H9 (cell line): Measurements from ENCODE around the gene TSPAN18. TPM values are rescaled to one million over a fixed set of nuclear protein-coding genes. Genes with fewer than 3 reads are reported as not detected.

Experiments used
- DNase-seq: peaks from one replicate; pipeline ENCODE4 v3.0.0-alpha.2; 2017
- H2AFZ ChIP-seq: one replicate; pipeline ENCODE4 v1.6.1; 2013; ENCODE audit warnings: mild to moderate bottlenecking, low read length, control low read depth, moderate library complexity
- H2AK5ac ChIP-seq: 2 replicates; pipeline ENCODE4 v1.6.1; 2013; ENCODE audit warnings: low read length, control low read depth, mixed read lengths; ENCODE audit not compliant: insufficient read length
- H2BK120ac ChIP-seq: one replicate; pipeline ENCODE4 v1.6.1; 2013; ENCODE audit warnings: low read depth, mild to moderate bottlenecking, low read length, control low read depth, inconsistent platforms; ENCODE audit not compliant: poor library complexity, severe bottlenecking
- H2BK12ac ChIP-seq: 2 replicates; pipeline ENCODE4 v1.6.1; 2013; ENCODE audit warnings: low read length, control low read depth, mixed read lengths, low read depth; ENCODE audit not compliant: insufficient read length
- H2BK15ac ChIP-seq: 2 replicates; pipeline ENCODE4 v1.6.1; 2013; ENCODE audit warnings: low read depth, low read length, control low read depth
- H2BK20ac ChIP-seq: one replicate; pipeline ENCODE4 v1.6.1; 2013; ENCODE audit warnings: low read depth, mild to moderate bottlenecking, low read length, control low read depth, inconsistent platforms; ENCODE audit not compliant: poor library complexity, severe bottlenecking
- H2BK5ac ChIP-seq: 2 replicates; pipeline ENCODE4 v1.6.1; 2013; ENCODE audit warnings: low read length, control low read depth, mixed read lengths; ENCODE audit not compliant: insufficient read length
- H3K14ac ChIP-seq: 2 replicates; pipeline ENCODE4 v1.6.1; 2013; ENCODE audit warnings: low read length, control low read depth; ENCODE audit not compliant: insufficient read depth
- H3K18ac ChIP-seq: 2 replicates; pipeline ENCODE4 v1.6.1; 2013; ENCODE audit warnings: low read depth, mild to moderate bottlenecking, mixed read lengths, low read length, control low read depth; ENCODE audit not compliant: insufficient read length
- H3K23ac ChIP-seq: 2 replicates; pipeline ENCODE4 v1.6.1; 2013; ENCODE audit warnings: low read length, control low read depth, mixed read lengths, low read depth; ENCODE audit not compliant: insufficient read length
- H3K23me2 ChIP-seq: 2 replicates; pipeline ENCODE4 v1.6.1; 2013; ENCODE audit warnings: low read depth, mild to moderate bottlenecking, mixed read lengths, low read length, control low read depth; ENCODE audit not compliant: insufficient read length, poor library complexity, severe bottlenecking
- H3K27ac ChIP-seq: 2 replicates; pipeline ENCODE4 v1.5.1; 2013; ENCODE audit warnings: low read length, control low read depth, mixed read lengths, low read depth; ENCODE audit not compliant: insufficient read length
- H3K27me3 ChIP-seq: 2 replicates; pipeline ENCODE4 v1.6.1; 2013; ENCODE audit warnings: low read length, control low read depth, inconsistent platforms; ENCODE audit not compliant: insufficient read depth
- H3K4ac ChIP-seq: 2 replicates; pipeline ENCODE4 v1.6.1; 2013; ENCODE audit warnings: low read depth, mild to moderate bottlenecking, control low read depth, inconsistent platforms, low read length, moderate library complexity
- H3K4me1 ChIP-seq: 2 replicates; pipeline ENCODE4 v1.6.1; 2013; ENCODE audit warnings: low read length, control low read depth, inconsistent platforms; ENCODE audit not compliant: insufficient read depth
- H3K4me2 ChIP-seq: 2 replicates; pipeline ENCODE4 v1.6.1; 2013; ENCODE audit warnings: low read length, control low read depth, mixed read lengths; ENCODE audit not compliant: insufficient read length, insufficient read depth
- H3K56ac ChIP-seq: 2 replicates; pipeline ENCODE4 v1.6.1; 2013; ENCODE audit warnings: low read depth, mild to moderate bottlenecking, mixed read lengths, low read length, control low read depth; ENCODE audit not compliant: insufficient read length
- H3K79me1 ChIP-seq: 2 replicates; pipeline ENCODE4 v1.6.1; 2013; ENCODE audit warnings: low read depth, mild to moderate bottlenecking, moderate library complexity, low read length, control low read depth, inconsistent platforms; ENCODE audit not compliant: insufficient read depth, poor library complexity, severe bottlenecking
- H3K79me2 ChIP-seq: 2 replicates; pipeline ENCODE4 v1.6.1; 2013; ENCODE audit warnings: low read length, control low read depth, inconsistent platforms; ENCODE audit not compliant: insufficient read depth
- H3K9ac ChIP-seq: 2 replicates; pipeline ENCODE4 v1.6.1; 2013; ENCODE audit warnings: low read length, control low read depth, mixed read lengths; ENCODE audit not compliant: insufficient read length; ENCODE audit errors: extremely low read depth
- H3K9me3 ChIP-seq: one replicate; pipeline ENCODE4 v1.6.1; 2013; ENCODE audit warnings: low read depth, low read length, inconsistent platforms; ENCODE audit not compliant: control insufficient read depth
- H3T11ph ChIP-seq: one replicate; pipeline ENCODE4 v1.6.1; 2013; ENCODE audit warnings: mild to moderate bottlenecking, low read length, control low read depth, inconsistent platforms
- H4K20me1 ChIP-seq: one replicate; pipeline ENCODE4 v1.6.1; 2013; ENCODE audit not compliant: control insufficient read depth, insufficient read length, insufficient read depth
- H4K5ac ChIP-seq: 2 replicates; pipeline ENCODE4 v1.6.1; 2013; ENCODE audit warnings: low read depth, mild to moderate bottlenecking, mixed read lengths, low read length, control low read depth; ENCODE audit not compliant: insufficient read length
- H4K8ac ChIP-seq: replicated peaks from 2 replicates; pipeline ENCODE4 v1.6.1; 2013; ENCODE audit warnings: low read length, control low read depth, mixed read lengths, low read depth; ENCODE audit not compliant: insufficient read length
- H4K91ac ChIP-seq: 2 replicates; pipeline ENCODE4 v1.6.1; 2013; ENCODE audit warnings: low read depth, mild to moderate bottlenecking, moderate library complexity, mixed read lengths, low read length, control low read depth; ENCODE audit not compliant: insufficient read length
- H3K27ac Mint-ChIP-seq, 3 experiments: 2 replicates in 2 of 3; 3 replicates in 1 of 3; pipeline ENCODE4 v1.8.0; 2020 to 2021; ENCODE audit warnings: mixed read lengths in 3 of 3, mild to moderate bottlenecking in 1 of 3, moderate library complexity in 1 of 3
- H3K27me3 Mint-ChIP-seq: 2 replicates; pipeline ENCODE4 v1.8.0; 2021; ENCODE audit warnings: low read depth, mild to moderate bottlenecking, moderate library complexity, mixed read lengths
- H3K36me3 Mint-ChIP-seq, 3 experiments: 2 replicates in 2 of 3; 3 replicates in 1 of 3; pipeline ENCODE4 v1.8.0; 2020 to 2021; ENCODE audit warnings: low read depth in 3 of 3, mixed read lengths in 3 of 3; ENCODE audit not compliant: insufficient read depth in 1 of 3
- H3K4me1 Mint-ChIP-seq, 2 experiments: 2 replicates each; pipeline ENCODE4 v1.8.0; 2020; ENCODE audit warnings: mixed read lengths in 2 of 2
- H3K4me3 Mint-ChIP-seq, 2 experiments: 2 replicates in 1 of 2; 3 replicates in 1 of 2; pipeline ENCODE4 v1.8.0; 2020 to 2021; ENCODE audit warnings: mild to moderate bottlenecking in 2 of 2, mixed read lengths in 2 of 2, moderate library complexity in 1 of 2
- H3K9me3 Mint-ChIP-seq, 2 experiments: 2 replicates in 1 of 2; 3 replicates in 1 of 2; pipeline ENCODE4 v1.8.0; 2020; ENCODE audit warnings: mild to moderate bottlenecking in 2 of 2, mixed read lengths in 2 of 2, moderate library complexity in 1 of 2
- WGBS: extraction: QIAGEN DNeasy Blood & Tissue Kit; methylation state at CpG from one replicate; pipeline ENCODE4 v1.1.7; 2013; ENCODE audit warnings: missing lambda C conversion rate, low lambda C conversion rate, mixed read lengths; ENCODE audit not compliant: insufficient read length; ENCODE audit errors: extremely low coverage; 5-methylcytosine and 5-hydroxymethylcytosine counted together
- total RNA-seq: library from RNA; stranded (reverse); gene quantifications from 2 replicates; pipeline ENCODE4 v1.2.1, GENCODE V29; 2021
- TF ChIP-seq, protein P1 (sequence below): fragments of 200-600 bp; sonication (generic); conservative IDR thresholded peaks from 3 replicates; pipeline ENCODE4 v1.8.0; 2021; ENCODE audit warnings: antibody characterized with exemption, mild to moderate bottlenecking

The TSPAN18 gene
- total RNA-seq, 1 experiment from 2014 or later, result 25.3 TPM

DNA sequence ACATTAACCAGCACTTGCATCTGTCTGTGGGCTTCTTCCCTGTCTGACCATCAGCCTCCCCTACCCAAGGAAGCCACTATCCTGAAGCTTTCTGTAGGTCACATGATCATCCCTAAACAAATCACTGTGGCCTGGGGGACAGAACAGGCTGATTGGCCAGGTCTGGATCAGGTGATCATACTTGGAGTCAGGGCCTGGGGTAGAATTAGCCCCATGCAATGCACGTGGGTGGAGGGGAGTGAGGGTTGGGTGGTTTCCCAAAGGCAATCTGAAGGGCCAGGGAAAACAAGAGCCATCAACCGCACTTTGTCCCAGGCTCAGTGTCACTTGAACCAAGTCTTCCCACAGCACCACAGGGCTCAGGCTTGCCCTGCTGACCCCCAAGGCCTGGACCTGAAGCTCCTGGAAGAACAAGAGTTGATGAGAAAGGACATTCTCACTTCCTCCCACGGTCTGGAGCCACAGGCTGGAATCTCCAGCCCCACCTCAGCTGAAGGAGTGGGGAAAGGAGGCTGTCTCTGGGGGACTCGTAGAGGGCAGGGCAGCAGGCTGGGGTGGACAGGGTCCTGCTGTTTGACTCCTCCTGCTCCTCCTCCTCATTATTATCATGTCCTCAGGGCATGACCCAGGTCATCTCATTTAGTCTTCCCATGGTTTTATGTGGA, 31.5 kb upstream of the TSPAN18 start:
- H3K4me3 Mint-ChIP-seq, result no peak overlapping the region
- Histone ChIP-seq H3K23me2 (no peaks in the 10 kb centered on the region), H3K56ac (no peak overlapping the region), H3K14ac (no peak overlapping the region), H4K8ac (no peak overlapping the region), H2BK20ac (no peak overlapping the region), H2BK120ac (no peak overlapping the region), H3K4me1 (0 out of 2 replicates have a peak, but pooled peaks cover 4% of the 10 kb centered on the region), H2AK5ac (no peak overlapping the region), H2BK5ac (no peak overlapping the region), H3T11ph (no peak overlapping the region), H2AFZ (no peak overlapping the region), H3K27ac (no peak overlapping the region), H3K27me3 (no peaks in the 10 kb centered on the region), H3K9ac (no peak overlapping the region), H3K79me1 (no peaks in the 10 kb centered on the region), H3K4me2 (no peak overlapping the region), H3K4ac (no peak overlapping the region), H3K9me3 (no peaks in the 10 kb centered on the region), H4K5ac (no peak overlapping the region), H3K79me2 (no peaks in the 10 kb centered on the region), H2BK12ac (no peak overlapping the region), H3K23ac (no peak overlapping the region), H4K20me1 (no peaks in the 10 kb centered on the region), H2BK15ac (no peak overlapping the region), H4K91ac (no peak overlapping the region), H3K18ac (no peak overlapping the region)
- no CpG with 5 or more reads among the region's 4 CpGs for WGBS
- peaks cover 4 to 18% of the 10 kb centered on the region in 2 experiments; a peak in 3 of 4 replicates for H3K4me1 Mint-ChIP-seq
- no peaks in the 10 kb centered on the region for H3K9me3 Mint-ChIP-seq
- H3K27ac Mint-ChIP-seq, result no peak overlapping the region
- no peaks in the 10 kb centered on the region for H3K36me3 Mint-ChIP-seq
- DNase-seq, result no peak
- H3K27me3 Mint-ChIP-seq, result peaks cover 4% of the 10 kb centered on the region
- TF ChIP-seq, protein P1, sequence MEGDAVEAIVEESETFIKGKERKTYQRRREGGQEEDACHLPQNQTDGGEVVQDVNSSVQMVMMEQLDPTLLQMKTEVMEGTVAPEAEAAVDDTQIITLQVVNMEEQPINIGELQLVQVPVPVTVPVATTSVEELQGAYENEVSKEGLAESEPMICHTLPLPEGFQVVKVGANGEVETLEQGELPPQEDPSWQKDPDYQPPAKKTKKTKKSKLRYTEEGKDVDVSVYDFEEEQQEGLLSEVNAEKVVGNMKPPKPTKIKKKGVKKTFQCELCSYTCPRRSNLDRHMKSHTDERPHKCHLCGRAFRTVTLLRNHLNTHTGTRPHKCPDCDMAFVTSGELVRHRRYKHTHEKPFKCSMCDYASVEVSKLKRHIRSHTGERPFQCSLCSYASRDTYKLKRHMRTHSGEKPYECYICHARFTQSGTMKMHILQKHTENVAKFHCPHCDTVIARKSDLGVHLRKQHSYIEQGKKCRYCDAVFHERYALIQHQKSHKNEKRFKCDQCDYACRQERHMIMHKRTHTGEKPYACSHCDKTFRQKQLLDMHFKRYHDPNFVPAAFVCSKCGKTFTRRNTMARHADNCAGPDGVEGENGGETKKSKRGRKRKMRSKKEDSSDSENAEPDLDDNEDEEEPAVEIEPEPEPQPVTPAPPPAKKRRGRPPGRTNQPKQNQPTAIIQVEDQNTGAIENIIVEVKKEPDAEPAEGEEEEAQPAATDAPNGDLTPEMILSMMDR, result no peak
